Endothelial cell of umbilical vein (primary cell): ENCODE data around the gene EEIG1.

Source experiments
- CTCF ChIP-seq, 2 donors: IDR thresholded peaks; 1 replicate in 1 of 2; 2 replicates in 1 of 2; pipeline ENCODE4 v1.5.1; 2011; ENCODE audit warnings: low read length in 2 of 2, mild to moderate bottlenecking in 2 of 2, moderate library complexity in 2 of 2, control low read depth in 1 of 2, inconsistent platforms in 1 of 2, low read depth in 1 of 2; ENCODE audit not compliant: insufficient read depth in 1 of 2; ENCODE audit errors: extremely low read depth in 1 of 2
- FOS ChIP-seq: IDR thresholded peaks from 2 replicates; pipeline ENCODE4 v1.6.1; 2011; ENCODE audit warnings: mild to moderate bottlenecking, low read length, moderate library complexity, borderline replicate concordance; ENCODE audit not compliant: insufficient read depth
- POLR2A ChIP-seq: IDR thresholded peaks from 2 replicates; pipeline ENCODE4 v1.6.1; 2012; ENCODE audit warnings: low read depth, mild to moderate bottlenecking, control low read depth, low read length
- POLR2AphosphoS5 ChIP-seq: IDR thresholded peaks from 2 replicates; pipeline ENCODE4 v1.6.1; 2012; ENCODE audit warnings: low read depth, mild to moderate bottlenecking, control low read depth, low read length, moderate library complexity; ENCODE audit not compliant: insufficient read depth

GRCh38 chr9:127953768-127954505, 26.9 kb downstream of the EEIG1 start:
- TF ChIP-seq CTCF (IDR thresholded peaks at IDR 0.05; ENCODE audit: extremely low read depth in 1 of 2, insufficient read depth in 1 of 2, low read depth in 1 of 2, low read length in 2 of 2) (no peak), FOS (no peak), POLR2A (no peak), POLR2AphosphoS5 (no peak)
